H1 (cell line): ENCODE results near the gene TLR1. TPM values are rescaled to one million over a fixed set of nuclear protein-coding genes. Genes with fewer than 3 reads are reported as not detected.

ENCODE experiments used
- CTCF ChIA-PET: fragments of 300-600 bp; sonication (Branson Sonifier 250); formaldehyde crosslinking; loops from one replicate; lab custom pipeline; 2021; ENCODE audit not compliant: partially characterized antibody; lab: Charles Lee
- POLR2A ChIA-PET: fragments of 300-600 bp; sonication (Branson Sonifier 250); formaldehyde crosslinking; loops from one replicate; lab custom pipeline; 2021; ENCODE audit warnings: inconsistent platforms; ENCODE audit not compliant: partially characterized antibody; lab: Charles Lee
- DNase-seq, 2 experiments: peaks; one replicate each; pipeline versions ENCODE4 v3.0.0 to v3.0.0-alpha.2; 2010 to 2022; ENCODE audit warnings: low spot score in 2 of 2, low read depth in 1 of 2, mixed read lengths in 1 of 2
- FAIRE-seq: peaks from 2 replicates; lab custom pipeline; 2011; peaks lifted over from hg19 to GRCh38; lab: Jason Lieb, UNC
- H2AFZ ChIP-seq: 2 replicates; pipeline ENCODE4 v1.8.1; 2012; ENCODE audit warnings: low read length, inconsistent platforms
- H2AK5ac ChIP-seq: 2 replicates; pipeline ENCODE4 v1.6.1; 2013; ENCODE audit warnings: low read depth, low read length
- H2BK120ac ChIP-seq: replicated peaks from 2 replicates; pipeline ENCODE3; 2013; ENCODE audit warnings: low read depth, low read length, inconsistent platforms
- H2BK12ac ChIP-seq: 2 replicates; pipeline ENCODE4 v1.6.1; 2013; ENCODE audit warnings: low read depth, low read length
- H2BK15ac ChIP-seq: 2 replicates; pipeline ENCODE4 v1.6.1; 2013; ENCODE audit warnings: low read length
- H2BK20ac ChIP-seq: 2 replicates; pipeline ENCODE4 v1.6.1; 2013; ENCODE audit warnings: low read length
- H2BK5ac ChIP-seq: 2 replicates; pipeline ENCODE4 v1.6.1; 2013; ENCODE audit warnings: low read depth, low read length
- H3K14ac ChIP-seq: 2 replicates; pipeline ENCODE4 v1.6.1; 2013; ENCODE audit warnings: inconsistent platforms; ENCODE audit not compliant: insufficient read length
- H3K18ac ChIP-seq: 2 replicates; pipeline ENCODE4 v1.6.1; 2013; ENCODE audit warnings: low read length; ENCODE audit errors: extremely low read depth
- H3K23ac ChIP-seq: 2 replicates; pipeline ENCODE4 v1.6.1; 2013; ENCODE audit warnings: inconsistent platforms; ENCODE audit not compliant: insufficient read length
- H3K23me2 ChIP-seq: 2 replicates; pipeline ENCODE4 v1.6.1; 2013; ENCODE audit warnings: low read depth, low read length
- H3K27ac ChIP-seq: 2 replicates; pipeline ENCODE4 v1.6.1; 2011; ENCODE audit warnings: low read depth, low read length, inconsistent platforms
- H3K27me3 ChIP-seq, 4 experiments: replicated peaks in 1 of 4; 1 replicate in 1 of 4; 2 replicates in 3 of 4; pipeline versions ENCODE4 v1.6.1 to v1.8.1; 2011 to 2013; ENCODE audit warnings: low read length in 3 of 4, mild to moderate bottlenecking in 3 of 4, inconsistent platforms in 2 of 4, mixed read lengths in 2 of 4, moderate library complexity in 1 of 4; ENCODE audit not compliant: control insufficient read depth in 3 of 4, insufficient read depth in 3 of 4; ENCODE audit errors: extremely low read depth in 1 of 4
- H3K36me3 ChIP-seq, 4 experiments: 2 replicates each; pipeline versions ENCODE4 v1.6.1 to v1.8.1; 2011 to 2013; ENCODE audit warnings: mild to moderate bottlenecking in 4 of 4, low read length in 3 of 4, moderate library complexity in 2 of 4, control low read depth in 1 of 4, inconsistent platforms in 1 of 4; ENCODE audit not compliant: insufficient read depth in 4 of 4, control insufficient read depth in 2 of 4
- H3K4ac ChIP-seq: replicated peaks from 2 replicates; pipeline ENCODE3; 2013; ENCODE audit warnings: low read length, low read depth, mixed read lengths, inconsistent platforms; ENCODE audit not compliant: insufficient read length
- H3K4me1 ChIP-seq, 4 experiments: replicated peaks in 1 of 4; 1 replicate in 1 of 4; 2 replicates in 3 of 4; pipeline versions ENCODE4 v1.6.1 to v1.8.1; 2011 to 2013; ENCODE audit warnings: low read length in 3 of 4, inconsistent platforms in 2 of 4, mixed read lengths in 1 of 4; ENCODE audit not compliant: insufficient read depth in 4 of 4, control insufficient read depth in 3 of 4
- H3K4me2 ChIP-seq, 2 experiments: 2 replicates each; pipeline versions ENCODE4 v1.6.1 to v1.8.1; 2011 to 2013; ENCODE audit warnings: low read depth in 2 of 2, low read length in 2 of 2, control low read depth in 1 of 2, inconsistent platforms in 1 of 2, mild to moderate bottlenecking in 1 of 2; ENCODE audit not compliant: insufficient read depth in 1 of 2
- H3K4me3 ChIP-seq, 4 experiments: fragments of 200-600, 300-600 bp in 1 of 4; sonication (generic), shearing (Covaris generic), sonication (Bioruptor Twin) in 1 of 4; 2 replicates each; pipeline versions ENCODE4 v1.5.1 to v1.8.1; 2011 to 2016; ENCODE audit warnings: low read length in 4 of 4, low read depth in 3 of 4, control low read depth in 2 of 4, inconsistent platforms in 2 of 4, mild to moderate bottlenecking in 2 of 4, mixed read lengths in 1 of 4, moderate library complexity in 1 of 4; ENCODE audit not compliant: insufficient read depth in 2 of 4; ENCODE audit errors: extremely low read depth in 1 of 4
- H3K56ac ChIP-seq: replicated peaks from 2 replicates; pipeline ENCODE3; 2013; ENCODE audit warnings: low read depth, mild to moderate bottlenecking, mixed read lengths, low read length, inconsistent platforms; ENCODE audit not compliant: insufficient read length
- H3K79me1 ChIP-seq: 2 replicates; pipeline ENCODE4 v1.6.1; 2013; ENCODE audit warnings: low read depth, low read length, control low read depth
- H3K79me2 ChIP-seq, 2 experiments: 2 replicates each; pipeline versions ENCODE4 v1.6.1 to v1.8.1; 2012 to 2013; ENCODE audit warnings: low read length in 2 of 2, mild to moderate bottlenecking in 2 of 2, inconsistent platforms in 1 of 2; ENCODE audit not compliant: insufficient read depth in 2 of 2, control insufficient read depth in 1 of 2
- H3K9ac ChIP-seq, 4 experiments: replicated peaks in 1 of 4; 1 replicate in 1 of 4; 2 replicates in 3 of 4; pipeline versions ENCODE4 v1.6.1 to v1.8.1; 2011 to 2013; ENCODE audit warnings: low read depth in 3 of 4, low read length in 3 of 4, control low read depth in 2 of 4, mild to moderate bottlenecking in 2 of 4, moderate library complexity in 2 of 4, inconsistent platforms in 1 of 4; ENCODE audit errors: extremely low read depth in 1 of 4
- H3K9me3 ChIP-seq, 2 experiments: 2 replicates each; pipeline versions ENCODE4 v1.6.1 to v1.8.1; 2012 to 2013; ENCODE audit warnings: mild to moderate bottlenecking in 2 of 2, moderate library complexity in 2 of 2, control low read depth in 1 of 2, inconsistent platforms in 1 of 2, low read depth in 1 of 2, low read length in 1 of 2, mixed read lengths in 1 of 2; ENCODE audit not compliant: insufficient read depth in 2 of 2
- H4K20me1 ChIP-seq, 2 experiments: replicated peaks in 1 of 2; 2 replicates each; pipeline versions ENCODE3 to v1.8.1; 2011 to 2013; ENCODE audit warnings: inconsistent platforms in 2 of 2, low read length in 2 of 2, mild to moderate bottlenecking in 1 of 2; ENCODE audit not compliant: insufficient read depth in 2 of 2, control insufficient read depth in 1 of 2
- H4K5ac ChIP-seq: 2 replicates; pipeline ENCODE4 v1.6.1; 2013; ENCODE audit warnings: low read length, low read depth, mixed read lengths, inconsistent platforms; ENCODE audit not compliant: insufficient read length
- H4K8ac ChIP-seq: 2 replicates; pipeline ENCODE4 v1.8.0; 2013; ENCODE audit warnings: mild to moderate bottlenecking, moderate library complexity, low read length, inconsistent platforms; ENCODE audit not compliant: insufficient read depth; ENCODE audit errors: extremely low read depth
- H4K91ac ChIP-seq: replicated peaks from 2 replicates; pipeline ENCODE3; 2013; ENCODE audit warnings: low read length, mixed read lengths, inconsistent platforms; ENCODE audit not compliant: insufficient read length
- BCL11A ChIP-seq, 2 experiments: IDR thresholded peaks; one replicate each; pipeline ENCODE4 v1.6.1; 2011; ENCODE audit warnings: low read depth in 2 of 2, low read length in 2 of 2, mild to moderate bottlenecking in 2 of 2
- EP300 ChIP-seq, 2 experiments: IDR thresholded peaks; 1 replicate in 1 of 2; 2 replicates in 1 of 2; pipeline ENCODE4 v1.6.1; 2011 to 2012; ENCODE audit warnings: low read depth in 2 of 2, low read length in 2 of 2, mild to moderate bottlenecking in 2 of 2, borderline replicate concordance in 1 of 2, inconsistent platforms in 1 of 2, moderate library complexity in 1 of 2
- FOSL1 ChIP-seq: IDR thresholded peaks from 2 replicates; pipeline ENCODE4 v1.6.1; 2011; ENCODE audit warnings: mild to moderate bottlenecking, low read depth, low read length, moderate library complexity; ENCODE audit not compliant: insufficient read depth
- HDAC6 ChIP-seq: IDR thresholded peaks from one replicate; pipeline ENCODE4 v1.7.1; 2012; ENCODE audit warnings: low read depth, mild to moderate bottlenecking, inconsistent platforms, low read length, moderate library complexity
- JUND ChIP-seq: IDR thresholded peaks from 2 replicates; pipeline ENCODE4 v1.6.1; 2011; ENCODE audit warnings: mild to moderate bottlenecking, improper control_type of control experiment, low read length
- KDM4A ChIP-seq: IDR thresholded peaks from one replicate; pipeline ENCODE4 v1.7.1; 2012; ENCODE audit warnings: low read depth, mild to moderate bottlenecking, moderate library complexity, low read length, inconsistent platforms; ENCODE audit not compliant: severe bottlenecking
- PHF8 ChIP-seq: fragments of 200-600 bp; sonication (generic); conservative IDR thresholded peaks from 2 replicates; pipeline ENCODE4 v1.7.1; 2012; ENCODE audit warnings: low read depth, mild to moderate bottlenecking, inconsistent platforms, low read length, moderate library complexity
- POLR2A ChIP-seq, 2 experiments: IDR thresholded peaks; 1 replicate in 1 of 2; 2 replicates in 1 of 2; pipeline ENCODE4 v1.6.1; 2011; ENCODE audit warnings: low read depth in 2 of 2, low read length in 2 of 2, mild to moderate bottlenecking in 2 of 2; ENCODE audit errors: control extremely low read depth in 1 of 2
- RFX5 ChIP-seq: IDR thresholded peaks from 2 replicates; pipeline ENCODE4 v1.6.1; 2011; ENCODE audit warnings: low read depth, low read length, improper control_type of control experiment, borderline replicate concordance
- RNF2 ChIP-seq: fragments of 200-900, 300-1000 bp; sonication (generic); IDR thresholded peaks from 2 replicates; pipeline ENCODE4 v1.7.1; 2016; ENCODE audit warnings: borderline replicate concordance, low read depth, mild to moderate bottlenecking, antibody characterized with exemption, low read length; ENCODE audit not compliant: poor library complexity, severe bottlenecking; ENCODE audit errors: missing control alignments
- TAF1 ChIP-seq: IDR thresholded peaks from 2 replicates; pipeline ENCODE4 v1.6.1; 2011; ENCODE audit warnings: mild to moderate bottlenecking, low read depth, low read length
- TCF12 ChIP-seq: IDR thresholded peaks from 2 replicates; pipeline ENCODE4 v1.6.1; 2011; ENCODE audit warnings: low read depth, mild to moderate bottlenecking, low read length
- TEAD4 ChIP-seq: IDR thresholded peaks from 2 replicates; pipeline ENCODE4 v1.6.1; 2012; ENCODE audit warnings: low read depth, low read length, inconsistent platforms, mixed read lengths
- WGBS, 2 experiments: shearing (Covaris generic) in 1 of 2; methylation state at CpG; one replicate each; pipeline versions ENCODE4 v1.1.6 to v1.1.7; 2013 to 2015; ENCODE audit warnings: low lambda C conversion rate in 2 of 2, mixed read lengths in 2 of 2, inconsistent platforms in 1 of 2, low coverage in 1 of 2, missing lambda C conversion rate in 1 of 2; ENCODE audit not compliant: insufficient replicate concordance in 2 of 2, insufficient coverage in 1 of 2, insufficient read length in 1 of 2; ENCODE audit errors: extremely low coverage in 1 of 2, missing lambda C conversion rate in 1 of 2; 5-methylcytosine and 5-hydroxymethylcytosine counted together
- polyA plus RNA-seq, 7 experiments: library from polyadenylated mRNA; depleted of rRNA in 3 of 7; stranded (reverse) in 5 of 7; unstranded in 2 of 7; fragments of >200 nt in 5 of 7; fragments of 200-250 nt in 2 of 7; gene quantifications; 1 replicate in 5 of 7; 2 replicates in 1 of 7; 4 replicates in 1 of 7; pipeline versions ENCODE4 v1.2.1 to v1.2.3, GENCODE V29; 2011 to 2013; ENCODE audit warnings: missing spikeins in 2 of 7, mixed read lengths in 2 of 7
- total RNA-seq: library from RNA; stranded (reverse); fragmentation: NEBNext Ultra II Directional; extraction: Animal tissue kit (Norgen Biotek cat#: 25700); gene quantifications from 2 replicates; pipeline ENCODE4 v1.2.1, GENCODE V29; 2021

TLR1 gene
- total and polyA plus RNA-seq, 2 of the 8 experiments (the other 6 are each of a cell fraction or from before 2014, with no cell fraction given) = not detected

DNA sequence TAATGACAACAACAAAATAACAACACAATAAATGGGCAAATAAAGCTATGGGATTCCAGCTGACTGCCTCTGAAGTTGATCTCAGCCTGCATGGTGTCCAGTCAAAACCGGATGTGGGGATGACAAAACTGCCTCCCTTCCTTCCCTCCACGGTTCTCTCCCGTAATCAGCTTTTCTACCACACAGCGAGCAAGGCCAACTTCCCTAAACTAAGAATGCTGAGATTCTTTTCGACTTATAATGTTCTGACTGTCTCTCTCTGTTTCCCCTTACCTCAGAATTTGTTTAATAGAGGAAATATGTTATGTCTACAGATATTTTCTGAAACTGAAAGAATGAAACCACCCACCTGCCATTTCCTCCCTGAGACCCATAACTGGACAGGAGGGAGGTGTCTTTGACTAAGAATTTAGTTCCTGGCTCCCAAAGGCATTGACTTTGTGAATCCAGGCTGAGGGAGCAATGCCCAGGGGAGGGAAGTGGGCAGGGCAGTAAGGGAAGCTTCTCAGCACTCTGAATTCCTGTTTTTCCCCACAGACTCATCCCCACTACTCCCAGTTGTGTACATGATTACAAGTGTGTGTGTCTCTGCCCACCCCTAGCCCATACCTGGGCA lies 1.0 kb upstream of the TLR1 start:
- no peak overlapping the region for H4K5ac ChIP-seq
- WGBS, 2 experiments = 87% methylated on average over 5 of the region's 5 CpGs; no CpG with 5 or more reads in 1 of the 2 experiments
- H3K27me3 ChIP-seq = no peaks in the 10 kb centered on the region
- no peak overlapping the region for H2AK5ac ChIP-seq
- H3K9me3 ChIP-seq = peaks cover 12 to 23% of the 10 kb centered on the region in 2 experiments
- H3K36me3 ChIP-seq = no peaks in the 10 kb centered on the region
- H4K91ac ChIP-seq = no peak overlapping the region
- no peak overlapping the region for H3K14ac ChIP-seq
- no peak overlapping the region for H2BK120ac ChIP-seq
- no peak overlapping the region for H4K8ac ChIP-seq
- no peak for FAIRE-seq
- no peak overlapping the region for H3K9ac ChIP-seq
- no peaks in the 10 kb centered on the region for H3K23me2 ChIP-seq
- H3K4me1 ChIP-seq = no peaks in the 10 kb centered on the region
- no peaks in the 10 kb centered on the region for H4K20me1 ChIP-seq
- CTCF ChIA-PET = interaction anchor here (0.8 to 3.3 kb wide), 5 partner anchors 9 to 47 kb away, joined by 3 to 26 read pairs (median 3); partner anchors contain the start of gene TLR10
- H2BK12ac ChIP-seq = no peak overlapping the region
- H3K27ac ChIP-seq = no peak overlapping the region
- no peak overlapping the region for H3K18ac ChIP-seq
- POLR2A ChIA-PET = no interaction called here
- H3K4me3 ChIP-seq = no peak overlapping the region
- no peaks in the 10 kb centered on the region for H3K79me1 ChIP-seq
- no peak overlapping the region for H3K23ac ChIP-seq
- no peak overlapping the region for H2AFZ ChIP-seq
- H3K4ac ChIP-seq = no peak overlapping the region
- H3K56ac ChIP-seq = no peak overlapping the region
- H3K79me2 ChIP-seq = no peaks in the 10 kb centered on the region
- no peak overlapping the region for H2BK5ac ChIP-seq
- H2BK20ac ChIP-seq = no peak overlapping the region
- H3K4me2 ChIP-seq = no peak overlapping the region
- no peak for DNase-seq
- H2BK15ac ChIP-seq = no peak overlapping the region
- no peak for TF ChIP-seq TEAD4
- TF ChIP-seq EP300 (IDR thresholded peaks at IDR 0.05; ENCODE audit: borderline replicate concordance in 1 of 2, low read depth in 2 of 2, low read length in 2 of 2) = no peak
- no peak for TF ChIP-seq BCL11A (IDR thresholded peaks at IDR 0.05; ENCODE audit: low read depth in 2 of 2, low read length in 2 of 2)
- TF ChIP-seq KDM4A = no peak
- TF ChIP-seq FOSL1 = no peak
- TF ChIP-seq RNF2 = no peak
- TF ChIP-seq PHF8 = no peak
- no peak for TF ChIP-seq TCF12
- no peak for TF ChIP-seq TAF1
- TF ChIP-seq HDAC6 = no peak
- TF ChIP-seq RFX5 = no peak
- TF ChIP-seq POLR2A (IDR thresholded peaks at IDR 0.05; ENCODE audit: control extremely low read depth in 1 of 2, low read depth in 2 of 2, low read length in 2 of 2) = no peak
- no peak for TF ChIP-seq JUND
